Stomach (tissue), 4 donors: ENCODE results near the gene DEDD2.

Experiments used
- CTCF ChIP-seq, 7 experiments: fragments of 450-650 bp in 4 of 7; fragments of 200-600 bp in 3 of 7; sonication (generic) in 3 of 7; IDR thresholded peaks; one replicate each; pipeline ENCODE4 v1.5.1; 2016 to 2019; ENCODE audit warnings: antibody characterized with exemption in 7 of 7, control low read depth in 2 of 7, mild to moderate bottlenecking in 1 of 7
- EP300 ChIP-seq: sonication (generic); formaldehyde crosslinking; IDR thresholded peaks from one replicate; pipeline ENCODE4 v1.6.1; 2017; ENCODE audit warnings: antibody characterized with exemption
- POLR2A ChIP-seq, 4 donors: fragments of 450-650 bp; IDR thresholded peaks; one replicate each; pipeline ENCODE4 v1.6.1; 2016; ENCODE audit warnings: antibody characterized with exemption in 4 of 4, control low read depth in 2 of 4, mild to moderate bottlenecking in 1 of 4, moderate library complexity in 1 of 4
- POLR2AphosphoS5 ChIP-seq, 3 donors: sonication (generic); formaldehyde crosslinking; IDR thresholded peaks; one replicate each; pipeline ENCODE4 v1.6.1; 2016; ENCODE audit warnings: antibody characterized with exemption in 3 of 3

- TF ChIP-seq CTCF (IDR thresholded peaks at IDR 0.05) = no peak
- no peak for TF ChIP-seq POLR2AphosphoS5 (IDR thresholded peaks at IDR 0.05)
- no peak for TF ChIP-seq POLR2A (IDR thresholded peaks at IDR 0.05)
- no peak for TF ChIP-seq EP300
Observed at GRCh38 chr19:42149447-42150202, 67.9 kb downstream of the DEDD2 start.
